Psoas muscle (tissue), 8 donors: ENCODE results near the gene RPP40. TPM values are rescaled to one million over a fixed set of nuclear protein-coding genes. Genes with fewer than 3 reads are reported as not detected.
"Not testable (repeated sequence)": the region's sequence is repeated elsewhere in the genome, so short reads cannot be mapped to it uniquely, and the experiment has no call there.

Experiments used
- ATAC-seq, 4 donors: fragments of 200-7000 bp; cut with Tn5 transposase; one replicate each; pipeline ENCODE4 v1.9.1; 2020; ENCODE audit warnings: moderate library complexity in 3 of 4, mild to moderate bottlenecking in 2 of 4
- DNase-seq, 2 donors: peaks; one replicate each; pipeline ENCODE4 v3.0.0-alpha.2; 2020
- H3K27ac ChIP-seq: fragments of 200-600 bp; one replicate; pipeline ENCODE4 v1.8.0; 2022
- H3K27me3 ChIP-seq, 3 donors: fragments of 200-600 bp in 1 of 3; one replicate each; pipeline versions ENCODE4 v1.6.1 to v1.8.0; 2013 to 2022; ENCODE audit warnings: low read length in 2 of 3, mild to moderate bottlenecking in 2 of 3, moderate library complexity in 1 of 3; ENCODE audit not compliant: insufficient read depth in 3 of 3
- H3K36me3 ChIP-seq, 2 donors: fragments of 200-600 bp in 1 of 2; one replicate each; pipeline versions ENCODE4 v1.6.1 to v1.8.0; 2013 to 2022; ENCODE audit warnings: low read depth in 1 of 2, mild to moderate bottlenecking in 1 of 2, moderate library complexity in 1 of 2; ENCODE audit not compliant: insufficient read depth in 1 of 2
- H3K4me1 ChIP-seq: fragments of 200-600 bp; one replicate; pipeline ENCODE4 v1.8.0; 2022
- H3K4me3 ChIP-seq: fragments of 200-600 bp; one replicate; pipeline ENCODE4 v1.8.0; 2022; ENCODE audit warnings: mild to moderate bottlenecking
- H3K9me3 ChIP-seq: fragments of 200-600 bp; one replicate; pipeline ENCODE4 v1.8.0; 2022
- CTCF ChIP-seq: fragments of 200-600 bp; IDR thresholded peaks from one replicate; pipeline ENCODE4 v1.8.0; 2022; ENCODE audit warnings: antibody characterized with exemption
- WGBS, 3 donors: extraction: QIAGEN DNeasy Blood & Tissue Kit; methylation state at CpG; one replicate each; pipeline versions ENCODE4 v1.1.6 to v1.1.7; 2013; 5-methylcytosine and 5-hydroxymethylcytosine counted together
- intact Hi-C, 2 donors: fragments of 100-400 bp; cut with DNase I; formaldehyde crosslinking; loops; one replicate each; pipeline versions ENCODE4 v1.11.0 to v1.14.2; 2022
- polyA plus RNA-seq, 3 donors: library from polyadenylated mRNA; stranded (reverse); fragments of 200-250 nt; gene quantifications; one replicate each; pipeline ENCODE4 v1.2.3, GENCODE V29; 2013
- total RNA-seq, 4 donors: library from RNA; stranded (reverse); fragmentation: NEBNext Ultra II Directional in 2 of 4; extraction: Animal tissue kit (Norgen Biotek cat#: 25700) in 2 of 4; gene quantifications; one replicate each; pipeline versions ENCODE4 v1.2.1 to v1.2.4, GENCODE V29; 2021 to 2023
- donor health status: healthy with polysubstance abuse.
- donor health status: DM: no; HTN: no; CAD: no; lungs with moderate emphysema.
- donor health status: Bipolar disorder and iron deficiency.
- donor health status: healthy.
- donor health status: DM: yes; HTN: yes; CAD: no.
- donor health status: DM: no; HTN: no; CAD: no.
- donor health status: DM: no; HTN: no; CAD: no.
- donor health status: DM: yes; HTN: yes; CAD: no.

The RPP40 gene
- total and polyA plus RNA-seq, 7 donors, result 4.2 to 34.5 (median 9.3) TPM

- ATAC-seq (peak in 1 of 4 donors; percentile 68), DNase-seq (no peak)
- H3K4me1 ChIP-seq, result no peaks in the 10 kb centered on the region
- no peak for TF ChIP-seq CTCF
- no peaks in the 10 kb centered on the region for H3K9me3 ChIP-seq
- H3K27me3 ChIP-seq, result no peaks in the 10 kb centered on the region
- no peak overlapping the region for H3K27ac ChIP-seq
- intact Hi-C loops, result no loop called here
- 54 to 68% (median 55%) methylated on average over 8 of the region's 8 CpGs for WGBS, 3 donors
- H3K36me3 ChIP-seq, result no peaks in the 10 kb centered on the region
- H3K4me3 ChIP-seq, result no peak overlapping the region
Observed at GRCh38 chr6:5036269-5036668, 32.4 kb upstream of the RPP40 start.

DNA sequence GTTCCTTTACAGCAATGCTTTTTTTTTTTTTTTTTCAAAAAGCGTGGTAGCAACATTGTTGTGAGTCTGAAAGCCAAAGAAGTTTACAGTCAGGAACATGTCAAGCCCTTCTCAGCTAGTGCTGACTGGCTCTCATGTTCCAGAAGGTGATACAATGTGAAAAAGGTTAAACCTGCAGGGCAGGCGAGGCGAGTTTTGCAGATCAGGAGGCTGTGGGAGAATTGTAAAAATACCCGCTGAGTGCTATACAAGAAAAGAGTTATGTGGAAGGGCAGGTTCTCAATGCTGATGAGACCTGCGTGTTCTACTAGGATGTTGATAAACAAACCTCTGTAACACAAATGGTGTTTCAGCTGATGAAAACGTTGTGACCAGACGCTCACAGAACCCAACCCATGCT, 30.9 kb upstream of the RPP40 start:
- intact Hi-C loops, result no loop called here
- no peak overlapping the region for H3K27ac ChIP-seq
- no peaks in the 10 kb centered on the region for H3K9me3 ChIP-seq
- 80 to 93% (median 88%) methylated on average over 7 of the region's 7 CpGs for WGBS, 3 donors
- H3K27me3 ChIP-seq, result no peaks in the 10 kb centered on the region
- no peak overlapping the region for H3K4me3 ChIP-seq
- TF ChIP-seq CTCF, result no peak
- ATAC-seq (no peak), DNase-seq (no peak)
- H3K36me3 ChIP-seq, result no peaks in the 10 kb centered on the region
- no peaks in the 10 kb centered on the region for H3K4me1 ChIP-seq

GRCh38 chr6:5034328-5034727, 30.5 kb upstream of the RPP40 start:
- DNase-seq (no peak), ATAC-seq (no peak)

DNA sequence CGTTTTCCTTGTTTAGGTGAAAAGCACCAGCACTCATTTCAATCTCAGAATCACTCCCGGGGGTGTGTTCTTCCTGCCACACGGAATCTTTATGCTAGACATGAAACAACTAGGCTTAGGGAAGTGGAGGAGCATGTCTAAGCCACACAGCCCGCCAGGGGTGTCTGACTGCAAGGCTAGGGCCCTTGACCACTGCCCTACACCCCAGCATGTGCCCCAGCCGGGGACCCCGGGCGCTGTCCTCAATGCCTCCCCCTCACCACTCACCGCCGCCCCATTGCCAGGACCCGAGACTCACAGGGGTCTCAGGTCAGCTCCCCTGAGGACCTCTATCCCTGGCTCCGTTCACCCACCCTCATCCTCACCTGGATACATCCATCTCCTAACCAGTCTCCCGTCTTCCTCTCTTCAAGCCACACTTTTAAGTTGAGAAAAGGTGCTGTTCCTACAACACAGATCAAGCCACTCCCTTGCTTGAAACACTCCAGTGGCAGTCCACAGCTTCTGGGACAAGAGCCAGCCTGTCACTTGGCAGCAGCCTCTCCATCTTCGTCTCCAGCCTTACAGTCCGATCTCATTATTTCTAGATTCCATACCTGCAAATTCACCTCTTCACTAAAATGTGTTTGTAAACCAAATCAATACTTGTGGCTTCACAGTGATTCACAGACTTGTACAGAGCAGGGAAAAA, 29.5 kb upstream of the RPP40 start:
- intact Hi-C loops, H3K4me1 ChIP-seq, ATAC-seq, H3K27me3 ChIP-seq, H3K4me3 ChIP-seq, DNase-seq, H3K9me3 ChIP-seq, H3K27ac ChIP-seq, H3K36me3 ChIP-seq: not testable (repeated sequence)
- 75 to 82% (median 80%) methylated on average over 9 to 14 of the region's 14 CpGs for WGBS, 3 donors

More at GRCh38 chr6:5034328-5034727, 30.5 kb upstream of the RPP40 start:
- 74 to 76% (median 75%) methylated on average over 7 of the region's 7 CpGs for WGBS, 3 donors
- intact Hi-C loops, result no loop called here
- no peaks in the 10 kb centered on the region for H3K4me1 ChIP-seq
- no peak overlapping the region for H3K27ac ChIP-seq
- H3K27me3 ChIP-seq, result no peaks in the 10 kb centered on the region
- no peak overlapping the region for H3K4me3 ChIP-seq
- no peaks in the 10 kb centered on the region for H3K36me3 ChIP-seq
- no peaks in the 10 kb centered on the region for H3K9me3 ChIP-seq
- TF ChIP-seq CTCF, result no peak

- H3K27ac ChIP-seq, DNase-seq, ATAC-seq, H3K27me3 ChIP-seq, H3K9me3 ChIP-seq, H3K4me1 ChIP-seq, H3K4me3 ChIP-seq, intact Hi-C loops, H3K36me3 ChIP-seq: not testable (repeated sequence)
- 55 to 65% (median 64%) methylated on average over 13 of the region's 13 CpGs for WGBS, 3 donors
Observed at GRCh38 chr6:5032706-5033105, 28.9 kb upstream of the RPP40 start.

DNA sequence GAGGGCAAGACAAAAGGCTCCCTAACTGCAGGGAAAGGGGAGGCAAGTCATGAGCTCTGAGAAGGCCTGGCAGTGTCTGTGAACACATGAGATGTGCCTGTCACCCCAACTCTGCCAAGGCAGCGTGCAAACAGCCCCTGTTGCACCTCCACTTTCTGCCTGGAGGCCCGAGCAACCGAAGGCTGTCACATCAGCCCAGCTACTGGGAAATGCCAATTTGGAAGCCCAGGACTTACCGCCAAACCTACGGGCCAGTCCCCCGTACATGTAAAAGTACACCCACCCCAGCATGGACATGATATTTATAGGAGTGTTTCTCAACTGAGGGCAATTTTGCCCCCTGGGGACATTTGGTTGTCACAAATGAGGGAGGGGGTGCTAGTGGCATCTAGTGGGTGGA, 27.3 kb upstream of the RPP40 start:
- Histone ChIP-seq H3K9me3 (no peaks in the 10 kb centered on the region), H3K4me3 (no peak overlapping the region), H3K36me3 (no peaks in the 10 kb centered on the region), H3K27ac (no peak overlapping the region), H3K27me3 (no peaks in the 10 kb centered on the region), H3K4me1 (peaks cover 4% of the 10 kb centered on the region)
- WGBS, 3 donors, result 92 to 97% (median 93%) methylated on average over 6 of the region's 6 CpGs
- DNase-seq, result no peak
- TF ChIP-seq CTCF, result no peak
- intact Hi-C loops, result no loop called here
- ATAC-seq, result no peak
